Trophoblast cell (in vitro differentiated cells and primary cell): ENCODE measurements around the gene CNR2.
"Not testable (repeated sequence)": the region's sequence is repeated elsewhere in the genome, so short reads cannot be mapped to it uniquely, and the experiment has no call there.

Experiments used
- DNase-seq, 2 donors: peaks; one replicate each; pipeline ENCODE4 v3.0.0-alpha.2; 2016
- H2AFZ ChIP-seq: 2 replicates; pipeline ENCODE4 v1.6.1; 2013; ENCODE audit warnings: low read length, moderate library complexity, mild to moderate bottlenecking; ENCODE audit not compliant: insufficient read depth, poor library complexity
- H2AK5ac ChIP-seq: 2 replicates; pipeline ENCODE4 v1.6.1; 2013; ENCODE audit warnings: mild to moderate bottlenecking, low read length
- H2BK120ac ChIP-seq: 2 replicates; pipeline ENCODE4 v1.6.1; 2013; ENCODE audit warnings: low read length, mild to moderate bottlenecking, moderate library complexity; ENCODE audit not compliant: insufficient read depth, poor library complexity
- H2BK12ac ChIP-seq: 2 replicates; pipeline ENCODE4 v1.6.1; 2013; ENCODE audit warnings: mild to moderate bottlenecking, low read length, moderate library complexity
- H2BK5ac ChIP-seq: 2 replicates; pipeline ENCODE4 v1.6.1; 2013; ENCODE audit warnings: low read length, low read depth, moderate library complexity, mild to moderate bottlenecking; ENCODE audit not compliant: poor library complexity
- H3K14ac ChIP-seq: 2 replicates; pipeline ENCODE4 v1.6.1; 2013; ENCODE audit warnings: mild to moderate bottlenecking, low read length
- H3K18ac ChIP-seq: 2 replicates; pipeline ENCODE4 v1.6.1; 2013; ENCODE audit warnings: mild to moderate bottlenecking, low read length
- H3K23ac ChIP-seq: 2 replicates; pipeline ENCODE4 v1.6.1; 2013; ENCODE audit warnings: low read length
- H3K27ac ChIP-seq: 2 replicates; pipeline ENCODE4 v1.5.1; 2013; ENCODE audit warnings: low read depth, mild to moderate bottlenecking, inconsistent platforms, low read length, moderate library complexity
- H3K27me3 ChIP-seq: 2 replicates; pipeline ENCODE4 v1.6.1; 2013; ENCODE audit warnings: inconsistent platforms, mild to moderate bottlenecking, low read length, moderate library complexity; ENCODE audit not compliant: insufficient read depth
- H3K36me3 ChIP-seq, 2 experiments: 1 replicate in 1 of 2; 2 replicates in 1 of 2; pipeline ENCODE4 v1.6.1; 2013; ENCODE audit warnings: low read length in 2 of 2, mild to moderate bottlenecking in 2 of 2, moderate library complexity in 1 of 2; ENCODE audit not compliant: insufficient read depth in 2 of 2, control insufficient read depth in 1 of 2
- H3K4ac ChIP-seq: 2 replicates; pipeline ENCODE4 v1.6.1; 2013; ENCODE audit warnings: low read depth, mild to moderate bottlenecking, low read length, moderate library complexity
- H3K4me1 ChIP-seq, 2 experiments: 1 replicate in 1 of 2; 2 replicates in 1 of 2; pipeline ENCODE4 v1.6.1; 2013; ENCODE audit warnings: low read length in 2 of 2, mild to moderate bottlenecking in 2 of 2, moderate library complexity in 1 of 2; ENCODE audit not compliant: insufficient read depth in 2 of 2, control insufficient read depth in 1 of 2
- H3K4me2 ChIP-seq: 2 replicates; pipeline ENCODE4 v1.6.1; 2013; ENCODE audit warnings: inconsistent platforms, mild to moderate bottlenecking, low read length, moderate library complexity
- H3K4me3 ChIP-seq: 2 replicates; pipeline ENCODE4 v1.5.1; 2013; ENCODE audit warnings: mild to moderate bottlenecking, low read depth, low read length, inconsistent platforms
- H3K79me1 ChIP-seq: one replicate; pipeline ENCODE4 v1.6.1; 2013; ENCODE audit warnings: low read length
- H3K79me2 ChIP-seq: 2 replicates; pipeline ENCODE4 v1.6.1; 2013; ENCODE audit warnings: low read length, mild to moderate bottlenecking; ENCODE audit not compliant: control insufficient read depth, insufficient read depth, poor library complexity
- H3K9ac ChIP-seq: 2 replicates; pipeline ENCODE4 v1.6.1; 2013; ENCODE audit warnings: mild to moderate bottlenecking, low read length
- H3K9me3 ChIP-seq: 2 replicates; pipeline ENCODE4 v1.6.1; 2013; ENCODE audit warnings: low read depth, mild to moderate bottlenecking, control low read depth, inconsistent platforms, low read length; ENCODE audit not compliant: insufficient read depth
- H4K12ac ChIP-seq: 2 replicates; pipeline ENCODE4 v1.6.1; 2013; ENCODE audit warnings: low read depth, mild to moderate bottlenecking, low read length, moderate library complexity
- H4K8ac ChIP-seq: 2 replicates; pipeline ENCODE4 v1.6.1; 2013; ENCODE audit warnings: low read depth, mild to moderate bottlenecking, low read length, moderate library complexity
- H4K91ac ChIP-seq: one replicate; pipeline ENCODE4 v1.6.1; 2013; ENCODE audit warnings: low read depth, mild to moderate bottlenecking, low read length, moderate library complexity
- WGBS: extraction: QIAGEN DNeasy Blood & Tissue Kit; methylation state at CpG from one replicate; pipeline ENCODE4 v1.1.7; 2013; ENCODE audit warnings: missing lambda C conversion rate; ENCODE audit not compliant: insufficient read length, insufficient coverage; ENCODE audit errors: extremely low coverage; 5-methylcytosine and 5-hydroxymethylcytosine counted together

The CNR2 gene

DNA sequence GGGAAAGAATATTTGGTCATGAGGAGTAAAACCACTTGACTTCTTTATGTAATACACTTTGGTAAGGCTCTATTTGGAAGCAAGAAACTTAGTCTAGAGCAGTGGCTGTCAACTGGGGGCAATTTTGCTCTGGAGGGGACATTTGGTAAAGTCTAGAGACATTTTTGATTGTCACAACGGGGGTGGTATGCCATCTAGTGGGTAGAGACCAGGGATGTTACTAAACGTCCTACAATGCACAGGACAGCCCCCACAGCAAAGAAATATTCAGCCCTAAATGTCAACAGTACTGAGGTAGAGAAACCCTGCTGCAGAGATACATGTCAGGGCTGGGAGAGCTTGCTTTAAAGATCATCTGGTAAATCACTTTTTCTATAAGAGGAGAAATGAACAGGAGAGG, 58.6 kb downstream of the CNR2 start:
- Histone ChIP-seq H3K27ac (no peak overlapping the region), H2BK5ac (no peak overlapping the region), H4K12ac (no peak overlapping the region), H3K23ac (no peak overlapping the region), H3K79me2 (no peaks in the 10 kb centered on the region), H4K8ac (no peak overlapping the region), H3K4me2 (no peak overlapping the region), H3K9me3 (no peaks in the 10 kb centered on the region), H3K18ac (no peak overlapping the region), H4K91ac (no peak overlapping the region), H2AFZ (no peak overlapping the region), H3K14ac (no peak overlapping the region), H3K36me3 (no peaks in the 10 kb centered on the region), H2BK120ac (no peak overlapping the region), H3K4ac (no peak overlapping the region), H3K27me3 (no peaks in the 10 kb centered on the region), H3K9ac (no peak overlapping the region), H2BK12ac (no peak overlapping the region), H3K4me3 (no peak overlapping the region), H3K79me1 (no peaks in the 10 kb centered on the region), H2AK5ac (no peak overlapping the region), H3K4me1 (no peaks in the 10 kb centered on the region)
- no peak for DNase-seq
- no CpG with 5 or more reads among the region's 2 CpGs for WGBS

DNA sequence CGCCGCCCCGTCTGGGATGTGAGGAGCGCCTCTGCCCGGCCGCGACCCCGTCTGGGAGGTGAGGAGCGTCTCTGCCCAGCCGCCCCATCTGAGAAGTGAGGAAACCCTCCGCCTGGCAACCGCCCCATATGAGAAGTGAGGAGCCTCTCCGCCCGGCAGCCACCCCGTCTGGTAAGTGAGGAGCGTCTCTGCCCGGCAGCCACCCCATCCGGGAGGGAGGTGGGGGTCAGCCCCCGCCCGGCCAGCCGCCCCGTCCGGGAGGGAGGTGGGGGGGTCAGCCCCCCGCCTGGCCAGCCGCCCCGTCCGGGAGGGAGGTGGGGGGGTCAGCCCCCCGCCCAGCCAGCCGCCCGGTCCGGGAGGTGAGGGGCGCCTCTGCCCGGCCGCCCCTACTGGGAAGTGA, 60.0 kb downstream of the CNR2 start:
- H3K79me2 ChIP-seq, H3K4me2 ChIP-seq, H3K23ac ChIP-seq, H2BK120ac ChIP-seq, H3K4me1 ChIP-seq, H3K36me3 ChIP-seq, H3K4me3 ChIP-seq, H3K4ac ChIP-seq, H3K18ac ChIP-seq, H3K9ac ChIP-seq, H3K27ac ChIP-seq, H4K8ac ChIP-seq, H2AFZ ChIP-seq, H2AK5ac ChIP-seq, H2BK12ac ChIP-seq, H2BK5ac ChIP-seq, H3K27me3 ChIP-seq, H4K12ac ChIP-seq, H3K9me3 ChIP-seq, H3K14ac ChIP-seq, H4K91ac ChIP-seq, H3K79me1 ChIP-seq, DNase-seq: not testable (repeated sequence)
- no CpG with 5 or more reads among the region's 34 CpGs for WGBS

GRCh38 chr1:23851406-23851805, 61.8 kb downstream of the CNR2 start:
- H3K4me1 ChIP-seq, H4K8ac ChIP-seq, H3K27me3 ChIP-seq, H2BK120ac ChIP-seq, H3K36me3 ChIP-seq, H2BK12ac ChIP-seq, H2BK5ac ChIP-seq, H4K12ac ChIP-seq, H3K79me1 ChIP-seq, H3K9me3 ChIP-seq, H3K14ac ChIP-seq, DNase-seq, H3K4me2 ChIP-seq, H3K9ac ChIP-seq, H3K27ac ChIP-seq, H4K91ac ChIP-seq, H3K18ac ChIP-seq, H3K4me3 ChIP-seq, H2AFZ ChIP-seq, H2AK5ac ChIP-seq, H3K79me2 ChIP-seq, H3K23ac ChIP-seq, H3K4ac ChIP-seq: not testable (repeated sequence)

DNA sequence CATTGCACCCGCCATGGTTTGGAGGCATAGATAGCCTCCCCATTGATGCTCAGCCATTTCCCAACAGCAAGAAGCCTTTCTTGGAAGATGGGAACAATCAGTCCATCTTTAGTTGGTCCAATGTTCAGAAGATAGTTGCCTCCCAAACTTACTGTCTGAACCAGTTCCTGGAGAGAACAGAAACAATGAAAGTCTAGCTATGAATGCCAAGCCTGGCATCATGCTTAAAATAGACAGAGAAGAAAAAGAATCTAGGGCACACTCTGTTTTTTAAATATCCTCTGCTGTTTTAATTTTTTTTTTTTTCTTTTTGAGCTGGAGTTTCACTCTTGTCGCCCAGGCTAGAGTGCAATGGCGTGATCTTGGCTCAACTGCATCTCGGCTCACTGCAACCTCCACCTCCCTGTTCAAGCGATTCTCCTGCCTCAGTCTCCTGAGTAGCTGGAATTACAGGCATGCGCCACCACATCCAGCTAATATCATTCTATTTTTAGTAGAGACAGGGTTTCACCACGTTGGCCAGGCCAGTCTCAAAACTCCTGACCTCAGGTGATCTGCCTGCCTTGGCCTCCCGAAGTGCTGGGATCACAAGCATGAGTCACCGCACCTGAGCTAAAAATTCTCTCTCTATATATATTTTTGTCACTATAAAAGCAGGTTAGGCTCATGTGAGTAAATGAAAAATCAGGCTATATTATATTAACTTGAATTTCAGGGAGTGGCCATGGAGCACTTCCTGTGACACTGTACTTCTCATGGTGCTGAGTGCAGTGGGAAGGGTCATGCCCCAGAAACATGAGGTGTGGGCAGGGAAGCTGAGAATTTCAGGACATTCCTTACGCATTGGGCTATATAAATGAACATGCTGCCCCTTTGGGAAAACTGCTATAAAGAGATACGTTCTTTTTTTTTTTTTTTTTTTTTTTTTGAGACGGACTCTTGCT, 64.2 kb downstream of the CNR2 start:
- Histone ChIP-seq H3K9me3 (no peaks in the 10 kb centered on the region), H4K12ac (no peak overlapping the region), H3K14ac (no peak overlapping the region), H3K27me3 (no peaks in the 10 kb centered on the region), H2BK5ac (no peak overlapping the region), H2BK12ac (no peak overlapping the region), H3K9ac (no peak overlapping the region), H2AFZ (no peak overlapping the region), H3K79me1 (no peaks in the 10 kb centered on the region), H3K4me1 (no peaks in the 10 kb centered on the region), H3K27ac (no peak overlapping the region), H3K4ac (no peak overlapping the region), H2AK5ac (no peak overlapping the region), H3K36me3 (no peaks in the 10 kb centered on the region), H3K4me2 (no peak overlapping the region), H3K18ac (no peak overlapping the region), H2BK120ac (no peak overlapping the region), H3K23ac (no peak overlapping the region), H4K91ac (no peak overlapping the region), H4K8ac (no peak overlapping the region), H3K4me3 (no peak overlapping the region), H3K79me2 (no peaks in the 10 kb centered on the region)
- DNase-seq: no peak
- WGBS: no CpG with 5 or more reads among the region's 12 CpGs
